ENCODE results near the gene JPH4. TPM values are rescaled to one million over a fixed set of nuclear protein-coding genes. Genes with fewer than 3 reads are reported as not detected.

Gene JPH4
- total RNA-seq, 1 donor from 2014 or later: 5.1 TPM

- Histone ChIP-seq H3K4me3 (no peak overlapping the region), H3K4me1 (peaks cover 3% of the 10 kb centered on the region), H3K36me3 (no peaks in the 10 kb centered on the region), H3K27me3 (ENCODE audit: low read depth) (no peaks in the 10 kb centered on the region), H3K27ac (no peak overlapping the region), H3K9me3 (no peaks in the 10 kb centered on the region)
- ATAC-seq (no peak), DNase-seq (no peak)
- TF ChIP-seq, protein P1, sequence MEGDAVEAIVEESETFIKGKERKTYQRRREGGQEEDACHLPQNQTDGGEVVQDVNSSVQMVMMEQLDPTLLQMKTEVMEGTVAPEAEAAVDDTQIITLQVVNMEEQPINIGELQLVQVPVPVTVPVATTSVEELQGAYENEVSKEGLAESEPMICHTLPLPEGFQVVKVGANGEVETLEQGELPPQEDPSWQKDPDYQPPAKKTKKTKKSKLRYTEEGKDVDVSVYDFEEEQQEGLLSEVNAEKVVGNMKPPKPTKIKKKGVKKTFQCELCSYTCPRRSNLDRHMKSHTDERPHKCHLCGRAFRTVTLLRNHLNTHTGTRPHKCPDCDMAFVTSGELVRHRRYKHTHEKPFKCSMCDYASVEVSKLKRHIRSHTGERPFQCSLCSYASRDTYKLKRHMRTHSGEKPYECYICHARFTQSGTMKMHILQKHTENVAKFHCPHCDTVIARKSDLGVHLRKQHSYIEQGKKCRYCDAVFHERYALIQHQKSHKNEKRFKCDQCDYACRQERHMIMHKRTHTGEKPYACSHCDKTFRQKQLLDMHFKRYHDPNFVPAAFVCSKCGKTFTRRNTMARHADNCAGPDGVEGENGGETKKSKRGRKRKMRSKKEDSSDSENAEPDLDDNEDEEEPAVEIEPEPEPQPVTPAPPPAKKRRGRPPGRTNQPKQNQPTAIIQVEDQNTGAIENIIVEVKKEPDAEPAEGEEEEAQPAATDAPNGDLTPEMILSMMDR (IDR thresholded peaks at IDR 0.05): no peak
- intact Hi-C loops (cut with DNase I): no loop called here
These were observed 27.5 kb upstream of the JPH4 start for GRCh38 chr14:23605931-23606585.

- no peaks in the 10 kb centered on the region for H3K36me3 ChIP-seq
- no peaks in the 10 kb centered on the region for H3K27me3 ChIP-seq (ENCODE audit: low read depth)
- DNase-seq: no peak
- no peak for ATAC-seq
- no peaks in the 10 kb centered on the region for H3K4me1 ChIP-seq
- H3K4me3 ChIP-seq: no peak overlapping the region
- TF ChIP-seq, protein P1 (IDR thresholded peaks at IDR 0.05): no peak
- intact Hi-C loops (cut with DNase I): no loop called here
- no peak overlapping the region for H3K27ac ChIP-seq
- H3K9me3 ChIP-seq: no peaks in the 10 kb centered on the region
These were observed 26.1 kb upstream of the JPH4 start for GRCh38 chr14:23604675-23605170.

DNA sequence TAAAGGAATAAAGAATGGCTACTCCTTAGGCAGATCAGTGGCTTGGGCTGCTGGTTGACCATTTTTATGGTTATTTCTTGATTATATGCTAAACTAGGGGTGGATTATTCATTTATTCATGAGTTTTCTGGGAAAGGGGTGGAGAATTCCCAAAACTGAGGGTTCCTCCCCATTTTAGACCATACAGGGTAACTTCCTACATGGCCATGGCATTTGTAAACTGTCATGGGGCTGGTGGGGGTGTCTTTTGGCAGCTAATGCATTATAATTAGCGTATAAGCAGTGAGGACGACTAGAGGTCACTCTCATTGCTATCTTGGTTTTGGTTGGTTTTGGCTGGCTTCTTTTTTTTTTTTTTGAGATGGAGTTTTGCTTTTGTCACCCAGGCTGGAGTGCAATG lies 25.6 kb upstream of the JPH4 start:
- peaks cover 4% of the 10 kb centered on the region for H3K9me3 ChIP-seq
- H3K27ac ChIP-seq: no peak overlapping the region
- no peaks in the 10 kb centered on the region for H3K36me3 ChIP-seq
- DNase-seq (no peak), ATAC-seq (no peak)
- no peak overlapping the region for H3K4me3 ChIP-seq
- H3K4me1 ChIP-seq: no peaks in the 10 kb centered on the region
- TF ChIP-seq, protein P1 (IDR thresholded peaks at IDR 0.05): no peak
- intact Hi-C loops (cut with DNase I): no loop called here
- H3K27me3 ChIP-seq (ENCODE audit: low read depth): no peaks in the 10 kb centered on the region

- H3K4me1 ChIP-seq: no peaks in the 10 kb centered on the region
- intact Hi-C loops (cut with DNase I): no loop called here
- TF ChIP-seq, protein P1 (IDR thresholded peaks at IDR 0.05): no peak
- peaks cover 5% of the 10 kb centered on the region for H3K9me3 ChIP-seq
- ATAC-seq: no peak
- H3K36me3 ChIP-seq: no peaks in the 10 kb centered on the region
- no peaks in the 10 kb centered on the region for H3K27me3 ChIP-seq (ENCODE audit: low read depth)
- no peak overlapping the region for H3K4me3 ChIP-seq
- H3K27ac ChIP-seq: no peak overlapping the region
- no peak for DNase-seq
These were observed 24.5 kb upstream of the JPH4 start for GRCh38 chr14:23603103-23603502.

DNA sequence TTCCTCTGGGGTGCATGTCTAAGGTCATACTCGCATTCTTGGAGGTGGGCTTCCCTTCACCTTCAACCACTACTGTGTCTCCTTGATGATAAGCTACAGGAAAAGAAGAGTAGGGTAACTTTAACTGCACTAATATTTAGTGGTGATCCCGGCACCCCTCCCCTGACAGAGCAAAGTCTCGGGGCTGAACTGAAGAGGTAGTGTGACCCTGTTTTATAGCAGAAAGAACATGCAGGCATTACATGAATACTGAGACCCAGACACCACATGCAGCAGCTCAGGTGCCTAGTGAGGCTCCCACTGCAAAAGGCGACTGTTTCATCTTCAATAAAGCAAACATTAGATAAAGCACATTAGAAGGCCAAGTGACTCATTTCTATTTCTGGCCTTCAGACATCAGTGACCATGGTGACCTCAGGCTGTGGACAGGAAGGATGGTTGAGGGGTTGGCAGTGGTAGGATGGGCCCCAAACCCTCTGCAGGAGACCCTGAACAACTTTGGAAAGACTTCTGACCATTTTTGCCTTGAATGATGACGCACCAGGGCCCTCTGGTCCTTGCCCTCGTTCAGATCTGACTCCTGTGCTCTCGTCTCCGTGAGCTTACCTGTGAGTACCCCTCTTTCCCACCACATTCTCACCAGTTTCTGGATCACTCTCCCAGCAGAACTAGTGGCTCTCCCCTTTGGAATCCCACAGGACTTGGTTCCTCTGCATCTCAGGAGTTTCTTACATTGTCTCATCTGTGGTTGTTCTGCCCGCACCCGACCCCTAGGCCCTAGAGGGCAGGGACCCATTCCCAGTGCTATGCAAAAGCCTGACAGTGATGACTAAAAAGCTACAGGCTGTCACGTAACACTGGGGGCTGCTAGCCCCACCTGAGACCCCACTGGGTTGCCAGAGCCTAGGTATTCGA lies 23.8 kb upstream of the JPH4 start:
- no peak overlapping the region for H3K27ac ChIP-seq
- H3K27me3 ChIP-seq (ENCODE audit: low read depth): no peaks in the 10 kb centered on the region
- no peaks in the 10 kb centered on the region for H3K4me1 ChIP-seq
- ATAC-seq: no peak
- TF ChIP-seq, protein P1 (IDR thresholded peaks at IDR 0.05): no peak
- no peaks in the 10 kb centered on the region for H3K36me3 ChIP-seq
- H3K4me3 ChIP-seq: no peak overlapping the region
- DNase-seq: no peak
- peaks cover 5% of the 10 kb centered on the region for H3K9me3 ChIP-seq
- intact Hi-C loops (cut with DNase I): no loop called here
